Mesenchymal stem cell (in vitro differentiated cells and primary cell): ENCODE results near the gene STRN3.

ENCODE experiments used
- DNase-seq: peaks from one replicate; pipeline ENCODE4 v3.0.0-alpha.2; 2013
- H2AFZ ChIP-seq: one replicate; pipeline ENCODE4 v1.6.1; 2013; ENCODE audit warnings: low read depth, mild to moderate bottlenecking, control low read depth, inconsistent platforms, low read length, moderate library complexity
- H2AK5ac ChIP-seq: 2 replicates; pipeline ENCODE4 v1.6.1; 2013; ENCODE audit warnings: low read length, moderate library complexity, mild to moderate bottlenecking, inconsistent platforms; ENCODE audit not compliant: severe bottlenecking
- H2BK120ac ChIP-seq: one replicate; pipeline ENCODE4 v1.6.1; 2013; ENCODE audit warnings: low read depth, mild to moderate bottlenecking, inconsistent platforms, low read length, moderate library complexity
- H2BK12ac ChIP-seq, 2 experiments: one replicate each; pipeline ENCODE4 v1.6.1; 2013; ENCODE audit warnings: inconsistent platforms in 2 of 2, low read length in 2 of 2, mild to moderate bottlenecking in 2 of 2, moderate library complexity in 2 of 2, control low read depth in 1 of 2
- H2BK15ac ChIP-seq: one replicate; pipeline ENCODE4 v1.6.1; 2013; ENCODE audit warnings: mild to moderate bottlenecking, low read depth, inconsistent platforms; ENCODE audit not compliant: poor library complexity, severe bottlenecking
- H2BK5ac ChIP-seq: 2 replicates; pipeline ENCODE4 v1.6.1; 2013; ENCODE audit warnings: low read depth, mild to moderate bottlenecking, low read length, control low read depth, inconsistent platforms; ENCODE audit not compliant: poor library complexity, severe bottlenecking
- H3K14ac ChIP-seq, 2 experiments: one replicate each; pipeline ENCODE4 v1.6.1; 2013; ENCODE audit warnings: inconsistent platforms in 2 of 2, low read length in 2 of 2, control low read depth in 1 of 2, mild to moderate bottlenecking in 1 of 2, moderate library complexity in 1 of 2
- H3K18ac ChIP-seq, 2 experiments: one replicate each; pipeline ENCODE4 v1.6.1; 2013; ENCODE audit warnings: inconsistent platforms in 2 of 2, low read length in 2 of 2, control low read depth in 1 of 2, low read depth in 1 of 2, mild to moderate bottlenecking in 1 of 2
- H3K23ac ChIP-seq, 2 experiments: one replicate each; pipeline ENCODE4 v1.6.1; 2013; ENCODE audit warnings: inconsistent platforms in 2 of 2, low read length in 2 of 2, mild to moderate bottlenecking in 2 of 2, moderate library complexity in 2 of 2, control low read depth in 1 of 2
- H3K27ac ChIP-seq: 2 replicates; pipeline ENCODE4 v1.5.1; 2013; ENCODE audit warnings: mild to moderate bottlenecking, moderate library complexity, low read length, control low read depth, inconsistent platforms; ENCODE audit not compliant: poor library complexity, severe bottlenecking
- H3K27me3 ChIP-seq, 2 experiments: 2 replicates each; pipeline versions ENCODE4 v1.6.1 to v1.7.0; 2013; ENCODE audit warnings: low read length in 2 of 2, mild to moderate bottlenecking in 2 of 2, moderate library complexity in 2 of 2, control low read depth in 1 of 2, inconsistent platforms in 1 of 2; ENCODE audit not compliant: control insufficient read depth in 1 of 2, insufficient read depth in 1 of 2
- H3K36me3 ChIP-seq, 2 experiments: 2 replicates each; pipeline versions ENCODE4 v1.6.1 to v1.7.0; 2013; ENCODE audit warnings: low read length in 2 of 2, control low read depth in 1 of 2, inconsistent platforms in 1 of 2, low read depth in 1 of 2, mild to moderate bottlenecking in 1 of 2; ENCODE audit not compliant: insufficient read depth in 2 of 2, control insufficient read depth in 1 of 2
- H3K4ac ChIP-seq, 2 experiments: one replicate each; pipeline ENCODE4 v1.6.1; 2013; ENCODE audit warnings: inconsistent platforms in 2 of 2, low read length in 2 of 2, mild to moderate bottlenecking in 2 of 2, moderate library complexity in 2 of 2, control low read depth in 1 of 2, low read depth in 1 of 2
- H3K4me1 ChIP-seq: 2 replicates; pipeline ENCODE4 v1.6.1; 2013; ENCODE audit warnings: low read depth, low read length, control low read depth; ENCODE audit not compliant: control insufficient read depth, insufficient read depth
- H3K4me2 ChIP-seq: 2 replicates; pipeline ENCODE4 v1.6.1; 2013; ENCODE audit warnings: low read length, mild to moderate bottlenecking, inconsistent platforms; ENCODE audit not compliant: poor library complexity, severe bottlenecking
- H3K4me3 ChIP-seq, 2 experiments: 2 replicates each; pipeline versions ENCODE4 v1.5.1 to v1.7.0; 2013; ENCODE audit warnings: low read length in 2 of 2, mild to moderate bottlenecking in 2 of 2, control low read depth in 1 of 2, low read depth in 1 of 2; ENCODE audit not compliant: insufficient read depth in 1 of 2
- H3K79me1 ChIP-seq: replicated peaks from 2 replicates; pipeline ENCODE4 v1.6.1; 2013; ENCODE audit warnings: mild to moderate bottlenecking, control low read depth, low read length, inconsistent platforms; ENCODE audit not compliant: poor library complexity, severe bottlenecking
- H3K9ac ChIP-seq: 2 replicates; pipeline ENCODE4 v1.7.0; 2013; ENCODE audit warnings: mild to moderate bottlenecking, low read length, moderate library complexity
- H3K9me3 ChIP-seq: 2 replicates; pipeline ENCODE4 v1.7.0; 2013; ENCODE audit warnings: mild to moderate bottlenecking, low read length; ENCODE audit not compliant: control insufficient read depth
- H4K8ac ChIP-seq: one replicate; pipeline ENCODE4 v1.6.1; 2013; ENCODE audit warnings: inconsistent platforms, mild to moderate bottlenecking, low read length, moderate library complexity
- H4K91ac ChIP-seq: one replicate; pipeline ENCODE4 v1.6.1; 2013; ENCODE audit warnings: mild to moderate bottlenecking, low read length, inconsistent platforms
- WGBS: methylation state at CpG from one replicate; pipeline ENCODE4 v1.1.7; 2013; ENCODE audit warnings: mixed read lengths; 5-methylcytosine and 5-hydroxymethylcytosine counted together

Gene STRN3

GRCh38 chr14:30864934-30865333 lies 161.2 kb downstream of the STRN3 start:
- H3K18ac ChIP-seq = no peak overlapping the region
- no peak overlapping the region for H3K4me2 ChIP-seq
- no peaks in the 10 kb centered on the region for H3K79me1 ChIP-seq
- H2AK5ac ChIP-seq = no peak overlapping the region
- no peak overlapping the region for H3K14ac ChIP-seq
- WGBS = 70% methylated on average over 1 of the region's 5 CpGs
- no peak overlapping the region for H2BK15ac ChIP-seq
- no peak overlapping the region for H2BK12ac ChIP-seq
- H3K27me3 ChIP-seq = peaks cover 5 to 15% of the 10 kb centered on the region in 2 experiments
- no peak overlapping the region for H3K4ac ChIP-seq
- no peak overlapping the region for H2AFZ ChIP-seq
- no peak for DNase-seq
- H3K9ac ChIP-seq = no peak overlapping the region
- H4K8ac ChIP-seq = no peak overlapping the region
- H3K9me3 ChIP-seq = peaks cover 4% of the 10 kb centered on the region
- no peak overlapping the region for H3K27ac ChIP-seq
- H3K4me3 ChIP-seq = no peak overlapping the region
- H3K23ac ChIP-seq = no peak overlapping the region
- no peak overlapping the region for H4K91ac ChIP-seq
- no peaks in the 10 kb centered on the region for H3K36me3 ChIP-seq
- no peak overlapping the region for H2BK5ac ChIP-seq
- H3K4me1 ChIP-seq = no peaks in the 10 kb centered on the region
- no peak overlapping the region for H2BK120ac ChIP-seq

GRCh38 chr14:30861200-30861599 lies 165.0 kb downstream of the STRN3 start:
- H2BK12ac ChIP-seq = no peak overlapping the region
- no peak overlapping the region for H4K8ac ChIP-seq
- H3K18ac ChIP-seq = no peak overlapping the region
- H3K4me2 ChIP-seq = no peak overlapping the region
- no peak overlapping the region for H3K4ac ChIP-seq
- H3K27ac ChIP-seq = no peak overlapping the region
- 86% methylated on average over 1 of the region's 1 CpG for WGBS
- H3K9me3 ChIP-seq = peaks cover 4% of the 10 kb centered on the region
- H3K36me3 ChIP-seq = no peaks in the 10 kb centered on the region
- H3K27me3 ChIP-seq = peaks cover 5 to 15% of the 10 kb centered on the region in 2 experiments
- H3K4me1 ChIP-seq = no peaks in the 10 kb centered on the region
- no peak overlapping the region for H2BK15ac ChIP-seq
- H3K23ac ChIP-seq = no peak overlapping the region
- no peak overlapping the region for H3K9ac ChIP-seq
- no peak overlapping the region for H2BK120ac ChIP-seq
- no peak overlapping the region for H3K4me3 ChIP-seq
- no peak overlapping the region for H2AK5ac ChIP-seq
- no peak overlapping the region for H2BK5ac ChIP-seq
- H4K91ac ChIP-seq = no peak overlapping the region
- no peak for DNase-seq
- no peak overlapping the region for H3K14ac ChIP-seq
- no peak overlapping the region for H2AFZ ChIP-seq
- no peaks in the 10 kb centered on the region for H3K79me1 ChIP-seq

- H2BK12ac ChIP-seq = no peak overlapping the region
- WGBS = 93% methylated on average over 4 of the region's 6 CpGs
- no peak overlapping the region for H3K14ac ChIP-seq
- H3K18ac ChIP-seq = no peak overlapping the region
- H2BK5ac ChIP-seq = no peak overlapping the region
- no peak overlapping the region for H3K4me2 ChIP-seq
- no peaks in the 10 kb centered on the region for H3K4me1 ChIP-seq
- no peak overlapping the region for H2BK15ac ChIP-seq
- no peak overlapping the region for H4K8ac ChIP-seq
- H4K91ac ChIP-seq = no peak overlapping the region
- H3K36me3 ChIP-seq = no peaks in the 10 kb centered on the region
- no peaks in the 10 kb centered on the region for H3K9me3 ChIP-seq
- no peak overlapping the region for H3K4me3 ChIP-seq
- no peak overlapping the region for H3K4ac ChIP-seq
- H3K27me3 ChIP-seq = no peaks in the 10 kb centered on the region
- DNase-seq = no peak
- no peak overlapping the region for H2AFZ ChIP-seq
- H2BK120ac ChIP-seq = no peak overlapping the region
- no peak overlapping the region for H3K27ac ChIP-seq
- H3K23ac ChIP-seq = no peak overlapping the region
- H3K79me1 ChIP-seq = no peaks in the 10 kb centered on the region
- H3K9ac ChIP-seq = no peak overlapping the region
- no peak overlapping the region for H2AK5ac ChIP-seq
Measured at GRCh38 chr14:30855345-30856037, 170.7 kb downstream of the STRN3 start.

- H3K4ac ChIP-seq = no peak overlapping the region
- no peak overlapping the region for H2BK15ac ChIP-seq
- no peak for DNase-seq
- no peak overlapping the region for H3K9ac ChIP-seq
- H3K23ac ChIP-seq = no peak overlapping the region
- no peak overlapping the region for H3K4me3 ChIP-seq
- H3K4me2 ChIP-seq = no peak overlapping the region
- no peak overlapping the region for H4K8ac ChIP-seq
- no peaks in the 10 kb centered on the region for H3K4me1 ChIP-seq
- no peak overlapping the region for H2BK12ac ChIP-seq
- no peak overlapping the region for H4K91ac ChIP-seq
- no peak overlapping the region for H2BK5ac ChIP-seq
- no peak overlapping the region for H2AFZ ChIP-seq
- peaks cover 0 to 2% of the 10 kb centered on the region in 2 experiments for H3K27me3 ChIP-seq
- no peak overlapping the region for H3K18ac ChIP-seq
- no peak overlapping the region for H2AK5ac ChIP-seq
- H3K79me1 ChIP-seq = no peaks in the 10 kb centered on the region
- no peak overlapping the region for H3K14ac ChIP-seq
- H2BK120ac ChIP-seq = no peak overlapping the region
- no peaks in the 10 kb centered on the region for H3K36me3 ChIP-seq
- no peak overlapping the region for H3K27ac ChIP-seq
- no peaks in the 10 kb centered on the region for H3K9me3 ChIP-seq
Measured at GRCh38 chr14:30854492-30854891, 171.7 kb downstream of the STRN3 start.
